SU-DHL-6 (cell line): ENCODE measurements around the gene LIX1L.

ENCODE experiments used
- H2AFZ ChIP-seq: fragments of 200-600 bp; sonication (generic); 2 replicates; pipeline ENCODE4 v1.6.1; 2014; ENCODE audit warnings: low read depth, mild to moderate bottlenecking, moderate library complexity, mixed read lengths, antibody characterized with exemption, low read length; ENCODE audit not compliant: severe bottlenecking
- H3F3A ChIP-seq: fragments of 200-600 bp; shearing (Covaris generic); 2 replicates; pipeline ENCODE4 v1.6.0; 2016; ENCODE audit warnings: antibody characterized with exemption, mild to moderate bottlenecking; ENCODE audit not compliant: insufficient read depth
- H3K27ac ChIP-seq: fragments of 200-600 bp; sonication (generic); 2 replicates; pipeline ENCODE4 v1.5.1; 2016; ENCODE audit warnings: low read depth, mild to moderate bottlenecking, low read length, moderate library complexity, mixed read lengths
- H3K27me3 ChIP-seq: fragments of 200-600 bp; sonication (generic), shearing (Covaris generic); 2 replicates; pipeline ENCODE4 v1.6.0; 2014; ENCODE audit warnings: mild to moderate bottlenecking, low read length
- H3K36me3 ChIP-seq: fragments of 200-600 bp; sonication (generic); 2 replicates; pipeline ENCODE4 v1.6.1; 2014; ENCODE audit warnings: mild to moderate bottlenecking, low read length, mixed read lengths
- H3K4me2 ChIP-seq: fragments of 300-600, 200-600 bp; shearing (Covaris generic), sonication (generic); 2 replicates; pipeline ENCODE4 v1.6.0; 2014; ENCODE audit warnings: low read length, low read depth, mild to moderate bottlenecking; ENCODE audit not compliant: poor library complexity, severe bottlenecking
- H3K4me3 ChIP-seq: fragments of 200-600 bp; sonication (generic); 2 replicates; pipeline ENCODE4 v1.5.1; 2014; ENCODE audit warnings: antibody characterized with exemption, low read length, mild to moderate bottlenecking, mixed read lengths; ENCODE audit not compliant: insufficient read depth, poor library complexity, severe bottlenecking
- H3K79me2 ChIP-seq: fragments of 200-600 bp; sonication (generic); 2 replicates; pipeline ENCODE4 v1.6.1; 2014; ENCODE audit warnings: mild to moderate bottlenecking, low read length, moderate library complexity; ENCODE audit not compliant: insufficient read depth
- H3K9ac ChIP-seq: fragments of 200-600 bp; sonication (generic); 2 replicates; pipeline ENCODE4 v1.7.0; 2014; ENCODE audit warnings: mild to moderate bottlenecking, low read length
- H3K9me2 ChIP-seq: fragments of 200-600 bp; sonication (generic); replicated peaks from 2 replicates; pipeline ENCODE4 v1.6.1; 2014; ENCODE audit warnings: low read length; ENCODE audit not compliant: insufficient read depth
- H3K9me3 ChIP-seq: fragments of 200-600 bp; sonication (generic); 2 replicates; pipeline ENCODE4 v1.6.1; 2014; ENCODE audit warnings: low read length, mixed read lengths; ENCODE audit not compliant: insufficient read depth
- H4K20me1 ChIP-seq: fragments of 200-600 bp; sonication (generic); 2 replicates; pipeline ENCODE4 v1.6.1; 2014; ENCODE audit warnings: low read depth, mild to moderate bottlenecking, antibody characterized with exemption, low read length, moderate library complexity, mixed read lengths
- CTCF ChIP-seq: fragments of 200-600 bp; sonication (generic); IDR thresholded peaks from one replicate; pipeline ENCODE4 v1.5.1; 2017; ENCODE audit warnings: antibody characterized with exemption, mild to moderate bottlenecking, low read length, moderate library complexity; ENCODE audit not compliant: insufficient read depth, poor library complexity, severe bottlenecking
- EZH2phosphoT487 ChIP-seq: fragments of 200-600 bp; sonication (generic), shearing (Covaris generic); conservative IDR thresholded peaks from 2 replicates; pipeline ENCODE4 v1.6.1; 2018; ENCODE audit warnings: mild to moderate bottlenecking, antibody characterized with exemption, low read length, moderate library complexity, mixed read lengths

The LIX1L gene

GRCh38 chr1:145918992-145919939 is 38.6 kb downstream of the LIX1L start:
- H3K36me3 ChIP-seq, result no peaks in the 10 kb centered on the region
- H3K9ac ChIP-seq, result peak overlapping the region; percentile 83
- H3K9me2 ChIP-seq, result no peaks in the 10 kb centered on the region
- TF ChIP-seq EZH2phosphoT487, result no peak
- no peaks in the 10 kb centered on the region for H3K79me2 ChIP-seq
- no peaks in the 10 kb centered on the region for H4K20me1 ChIP-seq
- H3K4me3 ChIP-seq, result peak overlapping the region; percentile 80
- H2AFZ ChIP-seq, result peak overlapping the region; percentile 88
- no peaks in the 10 kb centered on the region for H3K9me3 ChIP-seq
- peaks cover 26% of the 10 kb centered on the region for H3F3A ChIP-seq
- H3K27ac ChIP-seq, result peak overlapping the region; percentile 71
- no peaks in the 10 kb centered on the region for H3K27me3 ChIP-seq
- H3K4me2 ChIP-seq, result peak overlapping the region; percentile 76

- Histone ChIP-seq H4K20me1 (no peaks in the 10 kb centered on the region), H2AFZ (peak within 1 kb of the TSS; percentile 88), H3K27me3 (no peaks in the 10 kb centered on the region), H3K36me3 (no peaks in the 10 kb centered on the region), H3K4me2 (peak within 1 kb of the TSS; percentile 76), H3K27ac (peak within 1 kb of the TSS; percentile 71), H3F3A (peaks cover 23% of the 10 kb centered on the region), H3K4me3 (peak within 1 kb of the TSS; percentile 80), H3K9me3 (no peaks in the 10 kb centered on the region), H3K79me2 (no peaks in the 10 kb centered on the region), H3K9ac (peak within 1 kb of the TSS; percentile 83), H3K9me2 (no peaks in the 10 kb centered on the region)
- TF ChIP-seq EZH2phosphoT487 (no peak), CTCF (no peak)
Measured at GRCh38 chr1:145918144-145918991, 39.4 kb downstream of the LIX1L start, which contains the start of gene PEX11B. Gene PEX11B (minus strand): TSS chr1:145918717. CDS start chr1:145918688, 29 bp downstream.

DNA sequence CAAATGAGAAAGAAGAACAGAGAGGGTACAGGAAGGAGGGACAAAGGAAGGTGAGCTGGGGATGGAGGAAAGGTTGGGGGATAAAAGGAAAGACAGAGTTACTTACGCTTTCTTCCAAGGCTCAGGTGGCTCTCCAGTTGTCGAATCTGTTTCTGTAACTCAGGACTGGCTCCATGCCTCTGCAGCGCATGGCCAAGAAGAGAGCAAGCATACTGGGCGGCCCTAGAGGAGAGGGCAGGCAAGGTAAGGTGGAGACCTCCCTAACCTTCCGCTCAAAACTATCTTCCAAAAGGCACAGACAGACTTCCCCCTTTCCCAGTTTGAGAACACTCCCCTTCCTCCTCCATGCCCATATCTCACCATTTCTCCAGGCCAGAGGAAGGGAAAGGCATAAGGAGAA is 40.2 kb downstream of the LIX1L start:
- H3K4me3 ChIP-seq, result peak overlapping the region; percentile 80

More for the DNA sequence above, 40.2 kb downstream of the LIX1L start:
- Histone ChIP-seq H4K20me1 (no peaks in the 10 kb centered on the region), H3K9me3 (no peaks in the 10 kb centered on the region), H3K36me3 (no peaks in the 10 kb centered on the region), H3K9ac (peak overlapping the region; percentile 83), H3K27me3 (no peaks in the 10 kb centered on the region), H3K27ac (no peak overlapping the region), H3K79me2 (no peaks in the 10 kb centered on the region), H3K9me2 (no peaks in the 10 kb centered on the region), H2AFZ (peak overlapping the region; percentile 88), H3K4me2 (peak overlapping the region; percentile 76), H3F3A (peaks cover 16% of the 10 kb centered on the region)
- TF ChIP-seq CTCF (no peak), EZH2phosphoT487 (no peak)
